Stimulated activated CD4-positive, alpha-beta T cell treated with anti-CD3 and anti-CD28 coated beads, Interleukin-12 subunit alpha, Interleukin-12 subunit beta, amount 100 ng/mL, for 24 hours (primary cell): Measurements from ENCODE around the gene ETNPPL.
A peak's percentile ranks its signal among the peaks of the same experiment; 100 is the strongest.

Source experiments
- DNase-seq, 2 experiments: peaks; one replicate each; pipeline ENCODE4 v3.0.0-alpha.2; 2020; ENCODE audit warnings: low read depth in 2 of 2

ETNPPL gene

GRCh38 chr4:108762559-108763225 lies at the start of gene ETNPPL:
TSS of gene ETNPPL (minus strand) at chr4:108763053. CDS start at chr4:108762898, 155 bp downstream.
- DNase-seq = peak; percentile 0 to 13

GRCh38 chr4:108811486-108811885 lies 48.6 kb upstream of the ETNPPL start:
- DNase-seq = no peak

- no peak for DNase-seq
These were observed 47.2 kb upstream of the ETNPPL start for GRCh38 chr4:108810087-108810486.

- DNase-seq = no peak
These were observed 41.9 kb upstream of the ETNPPL start for GRCh38 chr4:108804648-108805273.

GRCh38 chr4:108799306-108799705 lies 36.5 kb upstream of the ETNPPL start:
- DNase-seq = no peak

GRCh38 chr4:108796173-108796572 lies 33.3 kb upstream of the ETNPPL start:
- DNase-seq = no peak

- no peak for DNase-seq
These were observed 32.9 kb upstream of the ETNPPL start for GRCh38 chr4:108795733-108796132.

- no peak for DNase-seq
These were observed 31.3 kb upstream of the ETNPPL start for GRCh38 chr4:108794136-108794535.

- DNase-seq = no peak
These were observed 30.6 kb upstream of the ETNPPL start for GRCh38 chr4:108793415-108793814.

GRCh38 chr4:108788731-108789130 lies 25.9 kb upstream of the ETNPPL start:
- DNase-seq = no peak

- DNase-seq = no peak
These were observed 24.9 kb upstream of the ETNPPL start for GRCh38 chr4:108787724-108788123.

GRCh38 chr4:108787106-108787505 lies 24.3 kb upstream of the ETNPPL start:
- no peak for DNase-seq

- no peak for DNase-seq
These were observed 23.5 kb upstream of the ETNPPL start for GRCh38 chr4:108786351-108786750.

- DNase-seq = no peak
These were observed 21.0 kb upstream of the ETNPPL start for GRCh38 chr4:108783665-108784463.

- DNase-seq = no peak
These were observed 17.1 kb upstream of the ETNPPL start for GRCh38 chr4:108779958-108780357.

GRCh38 chr4:108777388-108777787 lies 14.5 kb upstream of the ETNPPL start:
- no peak for DNase-seq

- no peak for DNase-seq
These were observed 13.1 kb upstream of the ETNPPL start for GRCh38 chr4:108775921-108776320.

GRCh38 chr4:108774809-108775530 lies 12.1 kb upstream of the ETNPPL start:
- no peak for DNase-seq

GRCh38 chr4:108772402-108772801 lies 9.5 kb upstream of the ETNPPL start:
- DNase-seq = no peak

- no peak for DNase-seq
These were observed 3.2 kb upstream of the ETNPPL start for GRCh38 chr4:108766058-108766457.

- DNase-seq = no peak
These were observed 1.1 kb upstream of the ETNPPL start for GRCh38 chr4:108763986-108764385.

- no peak for DNase-seq
These were observed 357 bp upstream of the ETNPPL start for GRCh38 chr4:108763226-108763593.
